ENCODE results near the gene INSR. TPM values are rescaled to one million over a fixed set of nuclear protein-coding genes. Genes with fewer than 3 reads are reported as not detected.

INSR gene
- total RNA-seq, 1 donor from 2014 or later = 69.2 TPM

GRCh38 chr19:7145494-7145893 is 148.7 kb downstream of the INSR start:
- H3K27me3 Mint-ChIP-seq = no peaks in the 10 kb centered on the region
- no peak for DNase-seq (ENCODE audit: low spot score, unreplicated experiment)
- TF ChIP-seq CTCF (IDR thresholded peaks at IDR 0.05; ENCODE audit: unreplicated experiment) = no peak
- no peak overlapping the region for H3K27ac Mint-ChIP-seq
- peaks cover 11% of the 10 kb centered on the region for H3K9me3 Mint-ChIP-seq (ENCODE audit: low read depth)
- no peak overlapping the region for H3K4me3 Mint-ChIP-seq (ENCODE audit: low read depth)
- peaks cover 46% of the 10 kb centered on the region for H3K36me3 Mint-ChIP-seq (ENCODE audit: insufficient read depth)
- no peaks in the 10 kb centered on the region for H3K4me1 Mint-ChIP-seq (ENCODE audit: low read depth)

- H3K4me3 Mint-ChIP-seq (ENCODE audit: low read depth) = no peak overlapping the region
- H3K27ac Mint-ChIP-seq = no peak overlapping the region
- DNase-seq (ENCODE audit: low spot score, unreplicated experiment) = no peak
- peaks cover 50% of the 10 kb centered on the region for H3K36me3 Mint-ChIP-seq (ENCODE audit: insufficient read depth)
- no peak for TF ChIP-seq CTCF (IDR thresholded peaks at IDR 0.05; ENCODE audit: unreplicated experiment)
- H3K9me3 Mint-ChIP-seq (ENCODE audit: low read depth) = peaks cover 11% of the 10 kb centered on the region
- H3K27me3 Mint-ChIP-seq = no peaks in the 10 kb centered on the region
- no peaks in the 10 kb centered on the region for H3K4me1 Mint-ChIP-seq (ENCODE audit: low read depth)
These were observed 151.4 kb downstream of the INSR start for GRCh38 chr19:7142771-7143170.

- Mint-ChIP-seq H3K36me3 (ENCODE audit: insufficient read depth) (peaks cover 41% of the 10 kb centered on the region), H3K9me3 (ENCODE audit: low read depth) (no peaks in the 10 kb centered on the region), H3K4me1 (ENCODE audit: low read depth) (no peaks in the 10 kb centered on the region), H3K27ac (no peak overlapping the region), H3K4me3 (ENCODE audit: low read depth) (no peak overlapping the region), H3K27me3 (no peaks in the 10 kb centered on the region)
- no peak for TF ChIP-seq CTCF (IDR thresholded peaks at IDR 0.05; ENCODE audit: unreplicated experiment)
- DNase-seq (ENCODE audit: low spot score, unreplicated experiment) = no peak
These were observed 154.1 kb downstream of the INSR start for GRCh38 chr19:7140137-7140536.

GRCh38 chr19:7139095-7139494 is 155.1 kb downstream of the INSR start:
- H3K4me3 Mint-ChIP-seq (ENCODE audit: low read depth) = no peak overlapping the region
- no peak for TF ChIP-seq CTCF (IDR thresholded peaks at IDR 0.05; ENCODE audit: unreplicated experiment)
- peaks cover 39% of the 10 kb centered on the region for H3K36me3 Mint-ChIP-seq (ENCODE audit: insufficient read depth)
- H3K27me3 Mint-ChIP-seq = no peaks in the 10 kb centered on the region
- H3K9me3 Mint-ChIP-seq (ENCODE audit: low read depth) = no peaks in the 10 kb centered on the region
- H3K4me1 Mint-ChIP-seq (ENCODE audit: low read depth) = peaks cover 1% of the 10 kb centered on the region
- no peak for DNase-seq (ENCODE audit: low spot score, unreplicated experiment)
- peak overlapping the region; percentile 22 for H3K27ac Mint-ChIP-seq

GRCh38 chr19:7138402-7138801 is 155.8 kb downstream of the INSR start:
- no peak overlapping the region for H3K4me3 Mint-ChIP-seq (ENCODE audit: low read depth)
- H3K27me3 Mint-ChIP-seq = no peaks in the 10 kb centered on the region
- H3K9me3 Mint-ChIP-seq (ENCODE audit: low read depth) = no peaks in the 10 kb centered on the region
- no peak for DNase-seq (ENCODE audit: low spot score, unreplicated experiment)
- peaks cover 1% of the 10 kb centered on the region for H3K4me1 Mint-ChIP-seq (ENCODE audit: low read depth)
- no peak overlapping the region for H3K27ac Mint-ChIP-seq
- TF ChIP-seq CTCF (IDR thresholded peaks at IDR 0.05; ENCODE audit: unreplicated experiment) = no peak
- H3K36me3 Mint-ChIP-seq (ENCODE audit: insufficient read depth) = peaks cover 37% of the 10 kb centered on the region
